Hepatocyte (in vitro differentiated cells): ENCODE data around the gene ZDHHC15. TPM values are rescaled to one million over a fixed set of nuclear protein-coding genes. Genes with fewer than 3 reads are reported as not detected.

ENCODE experiments used
- DNase-seq: peaks from one replicate; pipeline ENCODE4 v3.0.0-alpha.2; 2016; ENCODE audit warnings: low spot score
- H2AFZ ChIP-seq: fragments of 200-600 bp; sonication (generic); 2 replicates; pipeline ENCODE4 v1.6.0; 2016; ENCODE audit warnings: antibody characterized with exemption, mild to moderate bottlenecking
- H3K27ac ChIP-seq: fragments of 200-600 bp; sonication (generic); 2 replicates; pipeline ENCODE4 v1.5.1; 2016; ENCODE audit warnings: mild to moderate bottlenecking
- H3K27me3 ChIP-seq: fragments of 200-600 bp; sonication (generic); 2 replicates; pipeline ENCODE4 v1.6.1; 2016
- H3K36me3 ChIP-seq: fragments of 200-600 bp; sonication (generic); replicated peaks from 2 replicates; pipeline ENCODE4 v1.5.1; 2016; ENCODE audit warnings: low read depth; ENCODE audit not compliant: insufficient read depth
- H3K4me1 ChIP-seq: fragments of 200-600 bp; sonication (generic); 2 replicates; pipeline ENCODE4 v1.5.1; 2016; ENCODE audit warnings: mild to moderate bottlenecking, moderate library complexity; ENCODE audit not compliant: insufficient read depth
- H3K4me2 ChIP-seq: fragments of 200-600 bp; sonication (generic); 2 replicates; pipeline ENCODE4 v1.6.0; 2016
- H3K4me3 ChIP-seq: fragments of 200-600 bp; sonication (generic); 2 replicates; pipeline ENCODE4 v1.5.1; 2016; ENCODE audit warnings: mild to moderate bottlenecking
- H3K79me2 ChIP-seq: fragments of 200-600 bp; sonication (generic); 2 replicates; pipeline ENCODE4 v1.6.0; 2017; ENCODE audit warnings: mild to moderate bottlenecking
- H3K9me2 ChIP-seq: fragments of 200-600 bp; sonication (generic); replicated peaks from 2 replicates; pipeline ENCODE4 v1.6.0; 2017; ENCODE audit warnings: mild to moderate bottlenecking; ENCODE audit not compliant: insufficient read depth
- H3K9me3 ChIP-seq: fragments of 200-600 bp; sonication (generic); 2 replicates; pipeline ENCODE4 v1.5.1; 2016; ENCODE audit warnings: low read depth, mild to moderate bottlenecking
- H4K20me1 ChIP-seq: fragments of 200-600 bp; sonication (generic); 2 replicates; pipeline ENCODE4 v1.6.0; 2016; ENCODE audit warnings: mild to moderate bottlenecking; ENCODE audit not compliant: insufficient read depth, poor library complexity, severe bottlenecking
- CTCF ChIP-seq: fragments of 200-600 bp; sonication (generic); IDR thresholded peaks from 2 replicates; pipeline ENCODE4 v1.5.1; 2016; ENCODE audit warnings: antibody characterized with exemption, mild to moderate bottlenecking; ENCODE audit not compliant: poor library complexity
- EZH2 ChIP-seq: fragments of 200-600 bp; sonication (generic); IDR thresholded peaks from 2 replicates; pipeline ENCODE4 v1.6.1; 2016; ENCODE audit warnings: antibody characterized with exemption, mild to moderate bottlenecking, borderline replicate concordance
- EZH2phosphoT487 ChIP-seq: fragments of 200-600 bp; sonication (generic); IDR thresholded peaks from one replicate; pipeline ENCODE4 v1.6.1; 2018; ENCODE audit warnings: antibody characterized with exemption, mild to moderate bottlenecking, low read depth, moderate library complexity; ENCODE audit not compliant: unreplicated experiment, severe bottlenecking
- WGBS: methylation state at CpG from one replicate; pipeline ENCODE4 v1.1.6; 2016; ENCODE audit warnings: low lambda C conversion rate; ENCODE audit errors: missing lambda C conversion rate; 5-methylcytosine and 5-hydroxymethylcytosine counted together
- polyA plus RNA-seq: library from polyadenylated mRNA; unstranded; fragments of >200 nt; fragmentation: Nextera tagmentation; extraction: Ambion mirVana; gene quantifications from 2 replicates; pipeline ENCODE4 v1.2.1, GENCODE V29; 2016
- total RNA-seq: library from RNA; depleted of rRNA; stranded (reverse); fragments of >200 nt; gene quantifications from 2 replicates; pipeline ENCODE4 v1.2.3, GENCODE V29; 2014

ZDHHC15 gene
- total and polyA plus RNA-seq, 2 experiments from 2014 or later: 0.65 to 1.00 TPM

- Histone ChIP-seq H3K9me3 (no peaks in the 10 kb centered on the region), H3K27me3 (no peaks in the 10 kb centered on the region)
Observed at GRCh38 chrX:75390470-75390869, 132.4 kb downstream of the ZDHHC15 start.

GRCh38 chrX:75369721-75370120 is 153.1 kb downstream of the ZDHHC15 start:
- H4K20me1 ChIP-seq: no peaks in the 10 kb centered on the region
- H3K4me2 ChIP-seq: no peak overlapping the region
- H3K4me3 ChIP-seq: no peak overlapping the region
- H3K9me3 ChIP-seq: no peaks in the 10 kb centered on the region
- no peaks in the 10 kb centered on the region for H3K4me1 ChIP-seq
- H3K27ac ChIP-seq: no peak overlapping the region
- H3K79me2 ChIP-seq: no peaks in the 10 kb centered on the region
- H3K27me3 ChIP-seq: no peaks in the 10 kb centered on the region
- no peak for TF ChIP-seq EZH2phosphoT487
- no peak for TF ChIP-seq CTCF
- no peak for TF ChIP-seq EZH2
- DNase-seq: no peak
- WGBS: 54% methylated on average over 1 of the region's 1 CpG
- no peak overlapping the region for H2AFZ ChIP-seq
- no peaks in the 10 kb centered on the region for H3K36me3 ChIP-seq
- H3K9me2 ChIP-seq: no peaks in the 10 kb centered on the region

More at GRCh38 chrX:75390470-75390869, 132.4 kb downstream of the ZDHHC15 start:
- DNase-seq: no peak
- no peak for TF ChIP-seq EZH2
- TF ChIP-seq CTCF: no peak
- TF ChIP-seq EZH2phosphoT487: no peak
- Histone ChIP-seq H3K36me3 (no peaks in the 10 kb centered on the region), H3K27ac (no peak overlapping the region), H3K4me2 (no peak overlapping the region), H2AFZ (no peak overlapping the region), H3K4me1 (no peaks in the 10 kb centered on the region), H4K20me1 (no peaks in the 10 kb centered on the region), H3K79me2 (no peaks in the 10 kb centered on the region), H3K9me2 (no peaks in the 10 kb centered on the region), H3K4me3 (no peak overlapping the region)
- WGBS: 77% methylated on average over 2 of the region's 2 CpGs

GRCh38 chrX:75366861-75367260 is 156.0 kb downstream of the ZDHHC15 start:
- Histone ChIP-seq H3K9me3 (no peaks in the 10 kb centered on the region), H3K79me2 (no peaks in the 10 kb centered on the region), H3K27ac (no peak overlapping the region), H3K4me2 (no peak overlapping the region), H2AFZ (no peak overlapping the region), H3K4me1 (no peaks in the 10 kb centered on the region), H3K27me3 (no peaks in the 10 kb centered on the region), H3K9me2 (no peaks in the 10 kb centered on the region), H3K4me3 (no peak overlapping the region), H3K36me3 (no peaks in the 10 kb centered on the region), H4K20me1 (no peaks in the 10 kb centered on the region)
- WGBS: 75% methylated on average over 2 of the region's 2 CpGs
- no peak for DNase-seq
- no peak for TF ChIP-seq EZH2
- no peak for TF ChIP-seq CTCF
- no peak for TF ChIP-seq EZH2phosphoT487
